Stimulated activated CD8-positive, alpha-beta memory T cell treated with anti-CD3 and anti-CD28 coated beads, Interleukin-15, amount 100 ng/mL, for 4 hours (primary cell): ENCODE results near the gene PROKR2.

ENCODE experiments used
- DNase-seq, 2 donors: peaks; one replicate each; pipeline ENCODE4 v3.0.0-alpha.2; 2020; ENCODE audit warnings: low read depth in 2 of 2

PROKR2 gene

GRCh38 chr20:5282561-5282960 lies 34.2 kb downstream of the PROKR2 start:
- DNase-seq: no peak

GRCh38 chr20:5279661-5280060 lies 37.1 kb downstream of the PROKR2 start:
- no peak for DNase-seq

GRCh38 chr20:5272268-5272667 lies 44.5 kb downstream of the PROKR2 start:
- no peak for DNase-seq

GRCh38 chr20:5270603-5271002 lies 46.2 kb downstream of the PROKR2 start:
- DNase-seq: no peak

DNA sequence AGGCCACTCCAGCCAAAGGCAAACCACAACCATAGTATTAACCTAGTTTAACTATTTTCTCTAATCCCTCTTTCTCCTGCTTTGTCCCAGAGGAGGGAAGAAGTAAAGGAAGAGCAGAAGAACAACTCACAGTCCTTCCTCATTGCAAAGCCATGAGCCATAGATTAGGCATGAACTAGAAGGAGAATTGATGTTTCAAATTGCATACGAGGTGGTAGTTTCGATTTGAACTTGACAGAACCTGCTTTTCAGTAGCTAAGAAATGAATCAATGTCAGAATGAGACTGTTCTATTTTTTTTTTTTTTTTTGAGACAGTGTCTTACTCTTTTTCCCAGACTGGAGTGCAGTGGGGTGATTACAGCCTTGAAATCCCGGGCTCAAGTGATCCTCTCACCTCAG lies 48.3 kb downstream of the PROKR2 start:
- DNase-seq: no peak

DNA sequence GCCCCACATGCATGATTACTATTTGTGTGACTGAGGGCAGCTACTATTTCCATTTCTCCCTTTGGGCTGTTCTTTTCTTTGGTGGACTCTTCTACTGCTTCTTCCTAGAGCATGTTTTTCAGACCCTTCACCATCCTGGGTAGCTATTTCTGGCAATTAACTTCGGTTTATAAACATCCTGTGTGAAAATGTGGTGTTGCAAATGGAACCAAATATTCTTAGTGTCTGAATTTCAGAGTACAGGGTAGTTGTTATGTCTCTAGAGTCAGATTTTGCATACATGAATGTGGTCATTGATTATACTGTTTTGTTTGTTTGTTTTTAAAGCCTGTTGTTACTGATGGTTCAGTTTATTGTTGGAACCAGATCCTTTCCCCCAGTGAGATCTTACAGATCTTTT lies 49.7 kb downstream of the PROKR2 start:
- no peak for DNase-seq
